Stimulated activated CD8-positive, alpha-beta memory T cell treated with anti-CD3 and anti-CD28 coated beads, Interleukin-12 subunit alpha, Interleukin-12 subunit beta, amount 100 ng/mL, for 1 hour (primary cell): ENCODE results near the gene RBMS1.

ENCODE experiments used
- DNase-seq: peaks from one replicate; pipeline ENCODE4 v3.0.0-alpha.2; 2020; ENCODE audit warnings: low read depth

Gene RBMS1

DNA sequence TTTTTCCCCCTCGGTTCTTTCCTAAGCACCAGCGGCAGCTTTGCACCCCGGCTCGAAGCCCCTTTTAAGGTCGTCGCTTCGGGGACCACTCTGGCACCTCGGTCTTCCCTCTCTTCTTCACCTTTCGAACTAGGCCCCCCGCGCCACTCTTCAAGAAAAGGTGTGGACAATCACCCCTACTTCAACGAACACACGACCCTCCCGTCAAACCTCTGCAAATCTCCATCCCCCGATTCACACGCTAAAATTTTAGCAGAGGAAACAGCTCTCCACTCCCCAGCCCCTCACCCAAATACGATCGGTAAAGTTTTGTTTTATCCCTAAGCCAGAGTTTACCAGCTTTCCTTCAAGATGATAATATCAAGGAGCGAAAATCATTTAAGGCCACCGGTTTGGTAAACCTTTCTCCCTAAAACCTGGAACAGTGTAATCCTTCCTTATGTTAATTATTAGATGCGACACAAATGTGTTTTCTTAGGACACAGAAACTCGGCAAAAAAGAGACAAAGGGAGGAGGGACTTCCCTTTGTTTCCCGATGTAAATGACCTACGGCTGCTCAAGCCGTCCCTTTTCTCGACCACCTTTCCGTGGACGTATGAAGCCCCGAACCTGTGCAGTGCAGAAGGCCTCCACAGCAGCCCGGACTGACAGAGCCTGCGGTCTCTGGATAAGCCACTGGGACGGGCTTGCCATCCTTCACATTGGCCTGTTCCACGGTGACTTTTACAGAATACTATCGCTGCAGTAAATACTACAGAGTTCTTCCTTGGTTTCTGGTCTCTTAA, 85.2 kb downstream of the RBMS1 start:
- no peak for DNase-seq

DNA sequence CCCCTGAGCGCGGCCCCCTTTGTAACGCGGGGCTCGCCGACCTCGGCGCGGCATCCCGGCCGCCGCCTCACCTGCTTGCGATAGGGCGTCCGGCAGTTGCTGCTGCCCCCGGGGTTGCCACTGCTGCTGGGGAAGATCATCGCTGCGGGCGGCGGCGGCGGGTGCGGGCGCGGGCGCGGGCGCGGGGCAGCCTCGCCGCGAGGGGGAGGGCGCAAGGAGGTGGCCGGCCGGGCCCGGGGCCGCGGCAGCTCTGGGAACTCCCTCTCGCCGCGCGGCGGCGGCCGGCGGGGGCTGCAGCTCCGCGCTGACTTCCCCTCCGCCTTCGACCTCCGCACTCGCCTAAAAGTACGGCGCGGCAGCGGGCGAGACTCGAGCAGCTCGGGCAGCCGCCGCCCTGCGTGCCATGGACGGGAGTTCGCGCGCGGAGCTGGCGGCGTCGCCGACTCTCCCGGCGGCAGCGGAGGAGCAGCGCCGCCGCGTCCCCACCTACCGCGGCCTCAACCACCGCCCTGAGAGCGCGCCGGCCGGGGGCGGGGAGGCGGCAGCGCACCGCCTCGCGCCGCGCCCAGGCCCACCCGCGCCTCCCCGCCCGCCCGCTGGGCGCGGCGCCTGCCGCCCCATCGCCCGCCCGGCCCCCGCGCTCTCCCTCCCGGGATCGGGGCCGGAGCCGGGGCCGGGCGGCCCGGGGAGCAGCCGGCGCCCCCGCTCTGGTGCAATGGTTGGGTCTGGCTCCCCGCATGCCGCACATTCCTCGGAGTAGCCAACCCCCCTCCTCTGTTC, 86.0 kb downstream of the RBMS1 start:
- no peak for DNase-seq

DNA sequence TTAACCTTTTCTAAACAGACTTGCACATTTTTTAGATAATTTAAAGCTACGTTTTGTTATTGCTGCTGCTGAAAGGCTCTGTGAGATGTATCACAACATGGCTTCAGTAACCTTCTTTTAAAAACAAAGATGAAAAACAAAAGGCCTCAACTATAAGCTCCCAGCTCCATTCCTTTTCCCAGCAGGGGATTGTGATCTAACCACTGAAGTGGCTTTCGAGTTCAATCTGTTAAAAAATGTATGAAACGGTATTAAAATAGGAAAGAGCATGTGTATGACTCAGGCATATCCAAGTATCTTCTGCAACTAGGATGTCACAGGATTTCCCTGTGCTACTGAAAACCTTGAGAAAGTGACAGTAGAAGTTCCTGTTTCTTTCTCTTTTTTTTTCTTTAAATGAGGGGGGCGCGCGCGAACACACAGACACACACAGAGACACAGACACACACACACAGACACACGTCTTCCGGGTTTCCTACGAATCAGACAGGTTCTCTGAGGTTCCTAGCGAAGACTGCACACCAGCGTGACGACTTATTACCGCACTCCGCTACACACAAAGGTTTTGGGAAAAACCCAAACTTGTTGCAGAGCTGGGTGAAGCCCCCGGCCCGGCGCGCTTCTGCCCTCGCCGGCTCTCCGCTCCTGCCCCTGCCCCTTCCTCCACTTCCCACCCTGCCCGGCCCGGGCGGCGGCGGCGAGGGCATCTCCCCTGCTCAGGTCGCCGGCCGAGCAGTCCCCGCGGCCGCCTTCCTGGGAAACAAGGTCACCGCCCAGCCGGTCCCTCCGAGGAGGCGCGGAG, 86.8 kb downstream of the RBMS1 start:
- DNase-seq, result peak; percentile 57

DNA sequence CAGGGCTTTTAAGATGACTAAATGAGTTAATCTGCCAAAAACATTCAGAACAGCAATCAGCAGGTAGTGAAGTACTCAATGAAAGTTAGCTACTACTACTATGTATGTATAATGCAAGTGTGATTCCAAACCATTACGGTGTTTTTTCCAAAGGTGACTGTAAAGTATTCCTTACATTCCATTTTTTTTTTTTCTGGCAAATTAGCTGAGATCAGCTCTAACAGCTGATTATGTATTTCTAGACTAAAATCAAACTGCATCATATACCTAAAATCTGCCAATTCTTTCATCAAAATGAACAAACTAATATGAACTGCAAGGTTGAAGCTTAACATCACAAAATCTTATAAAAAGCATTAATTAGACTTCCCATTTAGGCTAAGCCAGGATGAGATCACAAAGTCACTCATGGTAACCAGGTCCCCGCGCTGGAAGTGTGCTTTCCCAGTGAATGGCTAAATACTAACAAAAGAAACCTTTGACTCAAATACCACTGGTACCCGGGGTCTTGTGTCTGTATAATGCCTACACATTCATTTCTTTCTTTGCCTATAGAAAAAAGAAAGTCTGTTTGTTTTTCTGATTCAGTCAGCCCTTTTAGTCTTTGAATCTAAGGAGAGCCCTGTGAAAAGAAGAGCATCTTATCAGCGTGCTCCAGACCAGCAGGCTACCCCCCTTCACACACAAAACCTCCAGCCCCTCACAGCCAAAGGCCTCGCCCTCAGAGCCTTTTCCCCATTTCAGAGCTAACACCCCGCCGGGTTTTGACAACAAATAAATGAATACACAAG, 88.3 kb downstream of the RBMS1 start:
- no peak for DNase-seq

DNA sequence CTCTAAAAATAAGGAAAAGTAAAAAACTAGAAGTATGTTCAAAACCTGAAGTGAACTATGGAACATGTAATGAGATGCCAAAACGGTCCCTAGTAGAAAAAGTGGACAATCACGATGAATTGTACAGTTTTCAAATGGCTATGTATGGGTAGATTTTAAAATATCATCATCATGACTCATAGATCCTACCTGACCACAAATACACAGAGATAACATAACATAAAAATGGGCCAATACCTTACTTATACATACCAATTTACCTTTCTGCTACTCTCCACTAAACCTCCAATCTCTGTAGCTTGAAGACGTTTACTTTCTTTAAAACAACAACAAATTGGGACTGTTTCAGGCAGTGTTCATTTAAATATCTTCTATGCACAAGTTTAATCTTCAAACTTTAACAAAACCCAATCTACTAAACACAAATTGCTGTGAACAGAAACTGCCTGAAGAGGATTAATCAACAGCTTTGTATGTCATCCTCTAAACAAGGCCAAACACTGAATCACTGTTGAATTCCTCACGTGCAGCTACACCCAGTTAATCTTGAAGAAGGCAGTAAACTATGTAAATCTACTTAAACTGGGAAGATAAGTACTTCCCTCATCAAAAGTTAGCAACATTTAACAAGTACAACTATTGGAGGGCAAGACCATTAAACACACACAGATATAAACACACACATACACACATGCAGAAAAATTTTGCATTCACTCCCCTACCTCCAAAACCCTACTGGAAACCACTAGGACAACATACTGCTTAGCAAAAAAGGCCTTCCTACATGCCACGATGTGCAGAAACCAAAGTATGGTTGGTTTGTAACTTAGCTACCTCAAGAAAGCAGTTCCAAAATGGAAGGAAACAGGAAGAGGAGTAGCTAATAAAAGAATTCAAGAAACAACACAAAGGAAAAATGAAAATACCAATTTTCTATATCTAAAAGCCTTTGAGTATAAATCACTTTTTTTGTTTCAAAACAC, 90.3 kb downstream of the RBMS1 start:
- DNase-seq, result no peak

DNA sequence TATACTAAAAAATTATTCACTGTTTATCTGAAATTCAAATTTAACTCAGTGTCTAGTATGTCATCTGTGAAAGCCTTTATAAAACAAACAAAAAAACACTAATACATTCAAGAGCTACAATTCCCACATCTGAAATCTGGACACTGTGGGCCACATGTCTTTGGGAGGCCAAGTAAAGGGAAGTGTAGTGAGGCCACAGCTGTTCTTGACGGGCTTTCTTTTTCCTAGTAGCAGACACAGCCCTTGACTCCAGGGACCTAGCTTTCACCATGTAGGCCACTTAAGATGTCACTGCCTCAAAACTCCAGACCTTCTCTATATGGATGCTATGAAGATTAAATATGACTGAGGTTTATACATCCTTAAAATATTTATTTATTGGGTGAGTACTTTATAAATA, 91.1 kb downstream of the RBMS1 start:
- no peak for DNase-seq

DNA sequence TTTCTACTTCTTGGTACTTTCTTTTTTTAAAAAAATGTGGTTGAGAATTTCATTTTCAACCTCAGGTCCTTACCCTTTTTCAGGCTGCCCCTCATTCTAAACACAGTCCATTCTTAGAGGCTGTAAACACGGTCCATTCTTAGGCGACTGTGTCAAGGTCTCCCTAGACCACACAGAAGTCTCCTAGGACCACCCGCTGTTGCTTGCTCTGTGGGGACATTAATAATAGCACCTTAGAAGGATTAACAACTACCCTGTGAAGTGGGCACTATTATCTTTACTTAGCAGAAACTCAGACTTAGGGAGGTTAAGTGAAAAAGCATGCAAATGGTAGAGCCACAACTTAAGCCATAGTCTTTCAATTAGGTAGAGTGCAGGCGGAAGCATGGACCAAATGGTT, 91.7 kb downstream of the RBMS1 start:
- no peak for DNase-seq

DNA sequence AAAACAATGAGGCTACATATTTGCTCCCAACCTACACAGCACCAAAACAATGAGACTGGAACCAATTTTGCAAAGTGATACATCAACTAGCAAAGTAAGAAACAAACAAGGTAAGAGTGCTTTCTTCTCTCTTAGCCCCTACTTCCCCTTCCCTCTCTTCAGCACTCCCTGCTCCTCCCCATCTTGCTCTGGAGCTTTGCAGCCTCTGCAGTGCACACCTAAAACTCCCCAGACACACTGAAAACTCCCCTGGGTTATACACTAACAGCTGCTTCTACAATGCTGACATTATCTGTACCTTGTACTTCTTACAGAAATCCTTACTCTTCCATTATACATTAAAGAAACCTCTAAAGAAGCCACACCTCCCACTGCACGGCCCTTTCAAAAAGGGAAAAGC, 93.7 kb downstream of the RBMS1 start:
- DNase-seq, result no peak

DNA sequence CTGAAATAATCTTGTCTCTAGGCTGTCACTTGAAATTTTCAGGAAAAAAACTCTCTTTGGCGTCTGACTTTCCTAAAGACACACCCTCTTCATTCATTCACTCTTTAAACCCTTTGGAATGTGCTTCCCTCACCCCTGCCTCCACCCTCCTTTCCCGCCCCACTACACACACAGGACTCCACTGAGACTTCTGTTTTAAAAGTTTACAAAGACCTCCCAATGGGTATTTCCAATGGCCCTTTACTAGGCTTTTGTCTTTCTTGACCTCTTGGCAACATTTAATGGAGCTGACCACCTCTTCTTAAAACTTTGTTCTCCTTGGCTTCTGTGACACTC, 96.1 kb downstream of the RBMS1 start:
- DNase-seq, result no peak

DNA sequence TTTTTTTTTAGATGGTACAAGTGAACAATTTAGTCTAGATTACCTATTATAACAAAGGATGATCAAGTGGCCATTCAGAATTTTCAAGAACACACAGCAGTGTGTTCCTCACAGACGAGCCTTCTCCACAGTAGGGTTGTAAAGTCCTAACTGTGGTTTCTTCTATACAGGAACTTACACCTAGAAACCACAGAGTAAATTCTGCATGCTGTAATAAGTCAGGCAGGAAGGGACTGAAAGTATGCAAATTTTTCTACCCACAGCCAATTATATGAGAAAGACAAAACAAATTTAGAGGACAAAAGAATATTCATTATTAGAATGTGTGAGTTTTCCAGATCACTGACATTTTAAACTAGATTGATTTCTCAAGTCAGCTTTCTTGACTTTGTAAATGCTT, 99.5 kb downstream of the RBMS1 start:
- DNase-seq, result no peak

DNA sequence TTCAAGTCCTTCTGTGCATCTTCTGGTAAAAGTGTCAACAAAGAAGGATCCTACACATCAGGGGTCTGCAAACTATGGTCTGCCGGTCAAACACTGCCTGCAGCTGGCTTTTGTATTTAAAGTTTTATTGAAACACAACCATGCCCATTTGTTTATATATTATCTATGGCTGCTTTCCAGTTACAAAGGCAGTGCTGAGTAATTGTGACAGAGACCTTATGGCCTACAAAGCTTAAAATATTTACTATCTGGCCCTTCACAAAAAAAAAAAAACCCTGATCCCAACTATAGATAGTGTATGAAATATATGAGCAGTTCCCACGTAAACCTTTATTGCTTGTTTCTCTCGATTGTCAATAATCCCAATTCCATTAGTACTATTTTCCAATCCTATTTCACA, 101.4 kb downstream of the RBMS1 start:
- no peak for DNase-seq

DNA sequence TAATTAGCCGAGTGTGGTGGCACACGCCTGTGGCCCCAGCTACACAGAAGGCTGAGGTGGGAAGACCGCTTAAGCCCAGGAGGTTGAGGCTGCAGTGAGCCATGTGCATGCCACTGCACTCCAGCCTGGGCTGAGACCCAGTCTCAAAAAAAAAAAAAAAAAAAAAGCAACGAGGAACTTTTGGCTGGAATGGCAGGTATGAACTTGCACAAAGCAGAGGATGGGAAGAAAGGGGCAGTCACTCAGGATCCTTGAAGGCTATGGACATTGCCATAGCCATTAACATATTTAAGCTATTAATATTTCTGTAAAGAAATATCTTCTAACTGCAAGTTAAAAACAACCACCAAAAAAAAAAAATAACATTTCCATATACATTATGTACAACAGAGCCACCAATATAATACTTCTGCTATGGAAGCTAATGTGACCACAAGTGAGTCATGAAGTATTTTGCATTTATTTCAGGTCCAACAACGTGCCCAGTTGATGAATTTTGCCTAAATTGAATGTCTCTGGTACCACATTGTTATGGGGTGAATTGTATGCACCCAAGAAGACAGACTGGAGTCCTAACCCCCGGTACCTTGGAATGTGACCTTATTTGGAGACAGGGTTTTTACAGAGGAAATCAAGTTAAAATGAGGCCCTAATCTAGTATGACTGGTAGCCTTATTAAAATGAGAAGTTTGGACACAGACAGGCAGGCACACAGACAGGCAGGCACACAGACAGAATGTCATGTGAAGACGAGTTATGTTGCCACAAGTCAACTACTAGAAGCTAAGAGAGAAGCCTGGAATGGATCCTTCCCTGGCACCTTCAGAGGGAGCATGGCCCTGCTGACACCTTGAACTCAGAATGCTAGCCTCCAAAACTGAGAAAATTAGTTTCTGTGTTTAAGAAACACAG, 102.8 kb downstream of the RBMS1 start:
- no peak for DNase-seq

DNA sequence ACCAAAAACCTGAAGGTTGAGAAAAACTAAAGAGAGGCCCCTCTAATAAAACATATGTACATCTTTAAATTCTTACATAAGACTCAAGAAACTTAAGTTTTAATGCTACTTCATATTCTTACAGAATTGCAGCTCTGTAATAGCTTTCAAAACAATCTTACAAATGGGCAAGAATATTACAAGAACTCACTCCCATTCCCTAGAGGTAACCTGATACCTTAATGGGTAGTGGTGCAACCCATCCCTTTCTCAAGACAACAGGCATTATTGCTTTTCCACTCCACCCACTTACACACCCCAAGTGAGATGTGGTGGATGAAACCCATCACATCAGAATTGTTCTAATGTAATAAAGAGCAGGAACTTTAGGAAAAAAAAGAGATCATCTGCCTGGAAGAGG, 103.7 kb downstream of the RBMS1 start:
- DNase-seq, result no peak

DNA sequence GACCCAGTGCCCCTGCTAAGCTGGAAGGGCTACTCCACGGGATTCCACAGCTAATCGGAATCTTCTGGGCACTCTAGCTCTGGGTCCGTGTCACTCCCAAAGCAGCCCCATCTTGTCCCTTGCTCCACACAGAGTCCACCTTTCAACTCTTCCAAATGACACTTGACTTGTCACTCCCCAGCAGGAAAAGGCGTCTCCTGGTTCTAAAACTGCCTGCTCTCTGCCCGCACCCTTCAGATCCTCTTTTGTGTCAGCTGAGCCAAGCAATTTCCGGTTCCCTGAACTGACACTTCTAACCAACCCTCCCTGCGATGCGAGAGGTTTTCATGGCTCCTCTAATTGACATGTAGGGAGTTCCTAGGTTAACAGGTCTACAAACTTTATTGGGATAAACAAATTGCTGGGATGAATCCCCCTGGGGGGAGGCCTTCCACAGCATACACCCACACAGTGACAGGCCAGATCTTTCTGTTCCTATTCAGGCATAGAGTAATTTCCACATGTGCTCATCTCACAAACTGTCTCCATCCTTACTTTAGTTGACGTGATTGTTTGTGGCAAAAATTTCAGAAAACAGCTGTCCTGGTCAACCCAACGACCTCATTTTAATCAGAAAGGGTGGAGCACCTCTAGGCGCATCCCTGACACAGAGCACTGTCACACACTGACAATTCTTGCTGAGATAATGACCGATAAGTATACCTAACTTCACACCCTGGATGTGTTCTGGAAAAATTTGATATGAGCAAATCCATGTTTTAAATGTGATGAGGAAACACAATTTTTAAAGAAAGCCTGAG, 104.9 kb downstream of the RBMS1 start:
- DNase-seq, result no peak

DNA sequence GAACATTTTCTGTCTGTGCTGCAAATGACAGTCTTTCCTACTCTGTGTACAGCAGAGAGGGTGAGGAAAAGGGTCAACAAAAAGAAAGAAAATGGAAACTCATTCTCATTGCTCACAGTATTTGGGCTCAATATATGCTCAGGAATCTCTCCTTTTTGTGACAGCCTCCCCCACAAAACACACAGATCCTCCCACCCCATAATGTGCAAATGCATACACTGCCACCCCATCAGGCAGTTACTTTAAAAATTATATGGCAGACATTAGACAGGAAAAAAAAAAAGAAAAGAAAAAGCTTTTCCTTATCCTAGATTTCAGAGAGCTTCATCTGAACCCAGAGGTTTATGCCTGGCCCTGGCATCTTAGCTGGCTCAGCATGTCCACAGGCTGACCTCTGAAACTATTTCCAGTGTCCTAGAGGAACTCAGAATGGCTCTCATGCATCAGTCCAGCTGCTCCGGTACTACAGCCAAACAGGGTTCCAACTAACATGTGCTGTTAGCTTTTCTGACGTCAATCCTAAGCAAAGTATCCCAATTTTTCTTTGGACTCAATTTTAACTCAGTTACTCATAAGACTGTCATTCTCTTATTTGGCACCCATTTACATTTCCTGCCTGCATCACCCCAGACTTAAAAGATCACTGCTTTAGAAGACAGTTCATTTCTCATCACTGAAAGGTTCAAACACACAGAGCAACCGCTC, 105.9 kb downstream of the RBMS1 start:
- DNase-seq, result no peak

DNA sequence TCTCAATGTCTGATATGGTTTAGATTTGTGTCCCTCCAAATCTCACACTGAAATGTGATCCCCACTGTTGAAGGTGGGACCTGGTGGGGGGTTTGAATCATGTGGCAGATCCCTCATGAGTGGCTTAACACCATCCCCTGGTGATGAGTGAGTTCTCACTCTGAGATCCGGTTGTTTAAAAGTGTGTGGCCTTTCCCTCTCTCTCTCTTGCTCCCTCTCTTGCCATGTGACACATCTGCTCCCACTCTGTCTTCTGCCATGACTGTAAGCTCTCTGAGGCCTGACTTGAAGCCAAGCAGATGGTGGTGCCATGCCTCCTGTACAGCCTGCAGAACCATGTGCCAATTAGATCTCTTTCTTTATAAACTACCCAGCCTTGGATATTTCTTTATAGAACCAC, 108.8 kb downstream of the RBMS1 start:
- no peak for DNase-seq

DNA sequence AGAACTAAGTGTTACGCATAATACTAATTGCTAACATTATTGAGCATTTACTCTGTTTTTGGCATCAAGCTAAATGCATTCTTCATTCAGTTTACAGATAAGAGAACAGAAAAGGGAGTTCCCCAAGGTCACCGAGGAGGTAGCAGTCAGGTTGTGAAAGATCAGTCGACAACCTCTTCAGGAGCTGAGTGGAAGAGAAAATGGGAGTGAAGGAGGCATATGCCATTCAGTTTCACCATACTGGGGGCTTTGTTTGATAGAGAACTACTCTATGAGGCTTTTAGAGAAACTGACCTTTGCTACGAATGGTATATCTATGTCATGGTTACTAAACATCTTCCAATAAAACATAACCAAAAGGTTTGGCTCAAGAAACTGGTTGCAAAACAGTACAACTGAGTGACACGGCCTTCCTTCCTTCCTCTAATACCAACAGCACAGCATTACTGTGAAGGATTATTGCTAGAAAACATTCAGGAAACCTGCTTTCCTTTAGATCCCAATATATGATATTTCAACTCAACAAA, 112.1 kb downstream of the RBMS1 start:
- DNase-seq, result no peak

DNA sequence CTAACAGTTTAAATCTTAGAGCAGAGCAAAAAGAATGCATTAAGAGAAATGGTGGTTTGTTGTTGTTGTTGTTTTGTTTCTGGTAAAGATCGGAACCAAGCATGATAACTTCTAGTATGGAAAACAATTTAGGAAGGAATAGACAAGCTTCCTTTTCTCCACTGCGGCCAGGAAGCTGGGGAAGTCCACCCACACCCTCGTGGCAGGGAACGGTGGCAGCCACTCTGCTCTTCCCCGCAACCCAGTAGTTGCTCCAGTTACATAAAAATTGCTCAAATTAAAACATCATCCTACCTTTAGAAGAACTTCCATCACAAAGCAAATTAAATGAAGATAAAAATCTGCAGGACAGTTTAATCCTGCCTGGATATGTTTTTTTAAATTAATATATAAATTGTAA, 113.0 kb downstream of the RBMS1 start:
- no peak for DNase-seq
